Fibroblast of villous mesenchyme (primary cell): ENCODE data around the gene RUNX1. TPM values are rescaled to one million over a fixed set of nuclear protein-coding genes. Genes with fewer than 3 reads are reported as not detected.
"Not testable (repeated sequence)": the region's sequence is repeated elsewhere in the genome, so short reads cannot be mapped to it uniquely, and the experiment has no call there.

Experiments
- DNase-seq: peaks from one replicate; pipeline ENCODE4 v3.0.0-alpha.2; 2010; ENCODE audit warnings: low read depth
- H3K4me3 ChIP-seq: 2 replicates; pipeline ENCODE4 v1.5.1; 2011; ENCODE audit warnings: low read depth, mild to moderate bottlenecking, low read length
- total RNA-seq: library from RNA; depleted of rRNA; stranded (reverse); fragments of >200 nt; gene quantifications from 2 replicates; pipeline ENCODE4 v1.2.3, GENCODE V29; 2012
- TF ChIP-seq, protein P1 (sequence below): IDR thresholded peaks from 2 replicates; pipeline ENCODE4 v1.5.1; 2012; ENCODE audit warnings: low read depth, mild to moderate bottlenecking, low read length; ENCODE audit not compliant: insufficient read depth

RUNX1 gene
- total RNA-seq, 1 donor: 21.6 TPM

DNA sequence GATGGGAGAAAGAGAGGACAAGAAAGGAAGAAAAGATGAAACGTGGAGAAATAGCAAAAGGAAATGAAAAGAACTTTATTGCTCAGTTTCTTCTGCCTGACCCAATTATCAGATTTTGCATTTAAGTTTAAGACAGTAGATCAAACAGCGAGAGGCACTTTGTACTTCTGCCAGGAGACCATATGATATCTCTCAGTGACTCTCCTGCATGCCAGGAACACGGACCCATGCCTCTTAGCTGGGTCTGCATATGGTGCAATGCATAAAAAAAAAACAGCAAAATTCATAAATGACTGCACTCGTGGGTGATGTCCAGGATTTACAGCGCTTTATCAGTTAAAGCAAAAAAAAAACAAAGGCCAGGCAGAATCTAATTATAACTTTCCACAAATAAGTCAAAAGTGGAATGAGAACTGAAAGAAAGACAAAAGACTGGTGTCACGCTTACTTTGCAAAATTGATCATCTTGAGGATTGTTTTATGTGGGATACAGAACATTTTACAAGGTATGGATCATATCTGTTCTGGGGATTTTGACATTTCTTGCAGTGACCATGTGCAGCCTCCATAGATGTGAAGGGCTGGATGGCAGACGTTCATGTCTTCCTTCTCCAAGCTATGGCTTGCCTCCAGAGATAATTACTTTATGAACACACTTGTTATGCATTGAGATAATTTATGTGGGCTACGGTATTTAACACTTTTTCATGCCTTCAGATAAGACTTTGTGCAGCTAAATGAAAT, 79.5 kb downstream of the RUNX1 start:
- DNase-seq: peak; percentile 37
- TF ChIP-seq, protein P1, sequence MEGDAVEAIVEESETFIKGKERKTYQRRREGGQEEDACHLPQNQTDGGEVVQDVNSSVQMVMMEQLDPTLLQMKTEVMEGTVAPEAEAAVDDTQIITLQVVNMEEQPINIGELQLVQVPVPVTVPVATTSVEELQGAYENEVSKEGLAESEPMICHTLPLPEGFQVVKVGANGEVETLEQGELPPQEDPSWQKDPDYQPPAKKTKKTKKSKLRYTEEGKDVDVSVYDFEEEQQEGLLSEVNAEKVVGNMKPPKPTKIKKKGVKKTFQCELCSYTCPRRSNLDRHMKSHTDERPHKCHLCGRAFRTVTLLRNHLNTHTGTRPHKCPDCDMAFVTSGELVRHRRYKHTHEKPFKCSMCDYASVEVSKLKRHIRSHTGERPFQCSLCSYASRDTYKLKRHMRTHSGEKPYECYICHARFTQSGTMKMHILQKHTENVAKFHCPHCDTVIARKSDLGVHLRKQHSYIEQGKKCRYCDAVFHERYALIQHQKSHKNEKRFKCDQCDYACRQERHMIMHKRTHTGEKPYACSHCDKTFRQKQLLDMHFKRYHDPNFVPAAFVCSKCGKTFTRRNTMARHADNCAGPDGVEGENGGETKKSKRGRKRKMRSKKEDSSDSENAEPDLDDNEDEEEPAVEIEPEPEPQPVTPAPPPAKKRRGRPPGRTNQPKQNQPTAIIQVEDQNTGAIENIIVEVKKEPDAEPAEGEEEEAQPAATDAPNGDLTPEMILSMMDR: no peak
- no peak overlapping the region for H3K4me3 ChIP-seq

DNA sequence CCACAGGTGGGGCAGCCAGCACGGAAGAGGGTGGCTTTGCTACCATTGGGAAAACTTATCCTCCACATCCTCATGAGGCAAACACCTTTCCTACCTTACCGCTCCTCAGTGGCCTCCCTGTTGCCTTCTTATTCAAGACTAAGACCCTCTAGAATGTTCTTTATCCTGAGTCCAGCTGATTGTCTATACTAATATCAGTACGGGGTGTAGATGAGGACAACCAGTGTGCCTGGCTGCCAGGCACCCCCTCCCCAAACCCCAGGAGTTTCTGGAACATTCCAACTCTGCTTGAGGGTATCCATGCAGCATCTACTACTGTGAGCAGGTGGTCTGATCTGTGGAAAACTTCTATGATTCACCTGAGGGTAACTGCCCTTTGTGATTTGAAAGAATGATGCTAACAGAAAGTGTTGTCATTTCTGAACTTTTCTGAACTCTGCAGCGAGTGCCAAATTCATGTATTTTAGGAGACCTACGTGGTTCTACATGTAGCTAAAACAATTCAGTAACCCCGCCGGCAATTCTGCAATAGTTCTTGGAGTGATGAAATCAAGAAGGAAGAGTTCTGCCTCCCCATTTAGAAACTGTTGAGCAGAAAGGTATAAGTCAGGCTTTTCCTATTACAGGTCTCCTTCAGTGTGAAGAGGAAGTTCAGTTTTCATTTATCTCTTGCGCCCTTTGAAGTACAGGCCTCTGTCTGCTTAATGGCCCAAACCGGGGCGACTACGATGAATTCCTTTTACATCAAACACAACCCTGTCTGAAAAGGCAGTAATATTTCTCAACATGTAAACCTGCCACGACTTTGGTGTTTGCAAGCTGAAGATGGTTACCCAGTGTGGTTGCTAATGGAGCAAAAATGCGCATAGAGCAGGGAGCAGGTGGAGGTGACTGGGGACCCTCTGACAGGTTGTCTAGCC, 80.4 kb downstream of the RUNX1 start:
- TF ChIP-seq, protein P1: no peak
- no peak for DNase-seq

DNA sequence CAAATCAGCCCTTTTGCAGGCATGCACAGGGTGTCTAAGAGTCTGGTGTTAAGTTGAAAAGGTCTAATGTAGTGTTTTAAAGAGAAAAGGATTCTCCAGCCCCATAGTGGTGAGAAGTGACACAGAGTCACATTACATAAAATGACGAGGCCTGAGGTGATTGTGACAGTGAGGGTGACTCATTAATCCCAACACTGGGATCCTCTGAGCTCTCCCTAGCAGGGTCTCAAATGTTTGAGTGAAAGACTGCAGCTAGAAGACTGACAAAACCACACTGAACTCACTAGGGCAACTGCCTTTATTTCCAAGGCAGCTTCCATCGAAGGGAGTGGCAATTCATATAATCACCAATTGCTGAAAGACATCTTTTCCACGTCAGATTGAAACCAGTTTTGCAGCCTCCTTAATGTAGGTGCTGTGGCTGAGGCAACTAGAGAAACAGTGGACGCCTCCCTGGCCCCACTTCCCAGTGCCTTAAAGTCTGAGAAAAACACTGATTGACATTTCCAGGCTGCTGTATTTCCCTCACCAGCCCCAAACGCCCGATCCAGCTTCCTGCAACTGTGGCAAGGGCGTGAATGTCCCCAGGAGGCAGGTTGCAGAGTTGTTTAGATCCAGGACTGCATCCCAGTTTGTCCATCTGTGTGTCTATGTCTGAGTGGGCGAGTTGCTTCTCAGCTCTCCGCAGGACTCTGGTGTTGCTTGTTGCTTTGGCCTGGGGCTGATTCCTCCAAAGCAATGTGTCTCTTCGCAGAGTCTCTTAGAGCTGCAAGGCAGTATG, 81.4 kb downstream of the RUNX1 start:
- DNase-seq: peak; percentile 39
- TF ChIP-seq, protein P1: no peak
- H3K4me3 ChIP-seq: no peak overlapping the region

More for the DNA sequence above, 80.4 kb downstream of the RUNX1 start:
- H3K4me3 ChIP-seq: no peak overlapping the region

DNA sequence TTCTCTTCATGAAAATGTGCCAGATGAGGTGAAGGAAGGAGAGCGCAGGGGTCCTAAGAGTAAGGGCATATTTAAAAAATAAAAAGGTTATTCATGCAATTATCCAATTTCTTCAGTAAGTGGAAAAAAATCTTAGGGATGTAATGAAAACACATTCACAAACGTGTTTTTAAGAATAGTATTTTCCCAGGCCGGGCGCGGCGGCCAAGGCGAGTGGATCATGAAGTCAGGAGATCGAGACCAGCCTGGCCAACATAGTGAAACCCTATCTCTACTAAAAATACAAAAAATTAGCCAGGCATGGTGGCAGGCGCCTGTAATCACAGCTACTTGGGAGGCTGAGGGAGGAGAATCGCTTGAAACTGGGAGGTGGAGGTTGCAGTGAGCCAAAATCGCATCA, 82.2 kb downstream of the RUNX1 start:
- H3K4me3 ChIP-seq, DNase-seq: not testable (repeated sequence)

DNA sequence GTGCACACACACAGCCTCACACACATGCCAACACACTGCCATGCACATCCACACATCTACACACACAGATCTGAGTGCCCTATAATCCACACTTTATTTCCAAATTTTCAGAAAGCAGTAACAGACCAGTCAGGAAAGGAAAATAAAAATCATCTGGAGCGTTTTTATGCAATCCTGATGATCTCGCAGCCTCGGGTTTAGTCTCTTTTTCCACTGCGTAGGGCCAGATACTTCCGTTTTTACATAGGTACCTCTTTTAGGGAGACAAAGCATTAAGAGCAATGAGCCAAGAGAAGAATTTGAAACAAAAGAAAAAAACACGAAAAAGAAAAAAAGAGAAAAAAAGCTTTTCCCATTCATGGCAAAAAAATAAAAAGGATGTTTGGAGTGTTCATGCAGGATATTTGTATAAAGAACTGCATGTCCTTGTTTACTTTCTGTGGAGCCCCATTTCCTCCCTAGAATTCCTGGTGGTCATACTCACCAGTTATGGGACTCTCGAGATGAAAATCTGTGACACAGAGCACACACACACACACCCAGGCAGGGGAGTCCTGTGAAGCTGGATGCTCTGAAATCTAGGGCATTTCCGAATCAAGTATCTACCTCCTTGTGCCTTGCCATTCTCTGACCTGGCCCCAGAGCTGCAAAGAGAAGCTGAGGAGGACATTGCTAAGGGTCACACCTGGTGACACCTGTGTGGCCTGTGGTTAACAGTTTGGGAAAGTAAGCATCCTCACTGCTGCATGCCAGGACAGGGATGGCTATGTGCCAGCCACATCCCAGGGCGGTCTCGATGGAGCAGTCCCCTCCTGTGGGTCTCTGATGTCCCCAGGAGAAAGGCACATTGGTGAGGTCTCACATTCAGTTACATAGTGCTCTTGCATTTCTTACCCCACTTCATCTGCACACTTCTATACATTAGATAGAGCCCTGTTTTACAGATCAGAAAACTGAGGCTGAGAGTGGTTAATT, 83.6 kb downstream of the RUNX1 start:
- TF ChIP-seq, protein P1: no peak
- DNase-seq: peak; percentile 81
- H3K4me3 ChIP-seq: no peak overlapping the region

DNA sequence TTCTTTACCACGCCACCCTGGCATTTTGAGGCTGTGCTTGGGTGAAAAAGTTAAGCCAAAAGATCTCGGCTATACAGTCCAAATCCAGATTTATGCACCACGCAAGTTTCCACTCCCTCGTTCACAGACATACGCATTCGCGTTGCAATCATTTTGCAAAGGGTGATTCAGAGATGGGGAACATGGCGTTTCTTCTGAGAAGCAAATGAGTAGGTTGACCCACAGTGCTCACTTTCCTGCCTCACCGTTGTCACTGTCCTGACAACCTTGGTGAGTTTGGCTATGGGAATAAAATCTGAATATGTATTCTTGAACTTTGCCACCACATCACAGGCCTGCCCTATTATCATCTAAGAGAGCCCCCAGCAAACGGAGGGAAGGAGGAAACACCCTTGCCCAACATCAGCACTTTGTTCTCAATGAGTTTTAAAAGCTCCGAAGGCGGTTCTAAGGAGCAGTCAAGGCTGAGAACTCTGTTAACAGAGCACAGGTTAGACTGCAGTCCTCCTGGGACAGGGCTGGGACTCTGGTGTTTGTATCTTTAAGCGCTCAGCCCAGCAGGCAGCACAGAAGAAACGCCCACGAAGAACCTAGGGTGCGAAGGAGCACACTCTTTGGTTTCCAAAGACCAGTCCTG, 86.4 kb downstream of the RUNX1 start:
- TF ChIP-seq, protein P1: no peak
- no peak for DNase-seq
- no peak overlapping the region for H3K4me3 ChIP-seq
